Esophagus muscularis mucosa (tissue), 3 donors: ENCODE results near the gene MYD88.

Source experiments
- EP300 ChIP-seq: sonication (generic); formaldehyde crosslinking; IDR thresholded peaks from one replicate; pipeline ENCODE4 v1.6.1; 2017; ENCODE audit warnings: antibody characterized with exemption
- POLR2A ChIP-seq: fragments of 450-650 bp; IDR thresholded peaks from one replicate; pipeline ENCODE4 v1.6.1; 2017; ENCODE audit warnings: antibody characterized with exemption, moderate library complexity, mild to moderate bottlenecking, low read depth
- POLR2AphosphoS5 ChIP-seq, 2 donors: sonication (generic); formaldehyde crosslinking; IDR thresholded peaks; one replicate each; pipeline ENCODE4 v1.6.1; 2017; ENCODE audit warnings: antibody characterized with exemption in 2 of 2

DNA sequence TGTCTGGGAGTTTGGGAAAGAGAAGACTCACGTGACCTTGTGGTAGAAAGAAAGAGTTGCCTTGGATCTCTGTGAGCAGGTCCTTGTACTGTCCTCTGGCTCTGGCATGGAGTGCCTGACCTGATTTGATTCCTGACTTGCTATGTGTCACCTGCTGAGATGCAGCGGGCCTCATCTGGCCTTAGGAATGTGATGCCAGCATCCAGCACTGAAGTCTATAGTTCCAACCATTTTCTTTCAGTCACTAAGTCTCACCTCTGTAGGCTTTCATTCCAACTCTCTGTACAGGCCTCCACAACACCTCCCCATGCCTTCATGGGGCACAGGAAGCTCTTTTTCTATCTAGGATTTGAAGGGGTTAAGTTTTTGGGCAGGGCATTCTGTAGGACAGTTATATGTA, 14.8 kb downstream of the MYD88 start:
- TF ChIP-seq POLR2AphosphoS5 (IDR thresholded peaks at IDR 0.05) (no peak), EP300 (no peak), POLR2A (no peak)
